ENCODE data around the gene MSRB3.

DNA sequence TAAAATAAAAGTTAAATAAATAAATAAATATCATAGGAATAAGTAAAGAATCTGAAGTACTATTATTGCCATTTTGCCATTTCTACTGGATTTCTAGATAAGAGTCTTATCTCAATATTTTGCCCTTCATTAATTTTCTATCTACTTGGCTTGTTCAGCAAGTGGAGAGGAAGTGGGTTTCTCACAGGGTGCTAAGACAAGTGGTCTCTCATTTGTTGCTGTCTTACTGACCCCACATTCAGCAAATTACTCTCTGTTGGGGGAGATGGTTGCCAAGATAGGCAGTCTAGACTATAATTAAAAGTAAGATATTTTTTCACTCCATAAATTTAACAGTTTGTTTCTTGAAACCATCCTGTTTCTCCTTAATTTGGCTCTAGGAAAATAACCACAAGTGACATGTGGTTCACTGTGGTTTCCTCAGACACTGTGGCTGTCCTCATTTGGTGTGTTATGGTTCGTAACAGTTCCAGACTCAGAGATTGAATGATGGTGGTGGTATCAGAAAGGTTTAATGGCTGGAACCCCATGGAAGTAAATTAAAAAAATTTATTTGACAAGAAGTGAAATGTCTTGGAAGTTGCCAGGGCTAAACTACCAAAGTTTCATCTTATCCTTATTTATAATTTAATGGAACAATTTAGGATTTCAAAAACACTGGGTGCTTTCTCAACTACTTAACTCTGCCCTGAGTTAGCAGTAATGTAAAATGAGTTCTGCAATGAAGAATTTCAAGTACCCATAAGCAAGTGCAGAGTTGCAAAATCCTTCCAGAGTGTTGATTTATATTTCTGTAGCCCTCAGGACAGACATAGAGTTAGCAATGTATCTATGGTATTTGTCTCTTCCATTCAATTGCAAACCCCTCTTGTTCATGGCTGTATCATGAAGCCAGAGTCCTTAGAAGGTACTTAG lies 214.8 kb downstream of the MSRB3 start:
- TF ChIP-seq POLR2AphosphoS5 (IDR thresholded peaks at IDR 0.05; ENCODE audit: low read depth, low read length) = no peak
- TF ChIP-seq, protein P1, sequence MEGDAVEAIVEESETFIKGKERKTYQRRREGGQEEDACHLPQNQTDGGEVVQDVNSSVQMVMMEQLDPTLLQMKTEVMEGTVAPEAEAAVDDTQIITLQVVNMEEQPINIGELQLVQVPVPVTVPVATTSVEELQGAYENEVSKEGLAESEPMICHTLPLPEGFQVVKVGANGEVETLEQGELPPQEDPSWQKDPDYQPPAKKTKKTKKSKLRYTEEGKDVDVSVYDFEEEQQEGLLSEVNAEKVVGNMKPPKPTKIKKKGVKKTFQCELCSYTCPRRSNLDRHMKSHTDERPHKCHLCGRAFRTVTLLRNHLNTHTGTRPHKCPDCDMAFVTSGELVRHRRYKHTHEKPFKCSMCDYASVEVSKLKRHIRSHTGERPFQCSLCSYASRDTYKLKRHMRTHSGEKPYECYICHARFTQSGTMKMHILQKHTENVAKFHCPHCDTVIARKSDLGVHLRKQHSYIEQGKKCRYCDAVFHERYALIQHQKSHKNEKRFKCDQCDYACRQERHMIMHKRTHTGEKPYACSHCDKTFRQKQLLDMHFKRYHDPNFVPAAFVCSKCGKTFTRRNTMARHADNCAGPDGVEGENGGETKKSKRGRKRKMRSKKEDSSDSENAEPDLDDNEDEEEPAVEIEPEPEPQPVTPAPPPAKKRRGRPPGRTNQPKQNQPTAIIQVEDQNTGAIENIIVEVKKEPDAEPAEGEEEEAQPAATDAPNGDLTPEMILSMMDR (IDR thresholded peaks at IDR 0.05) = no peak
- no peak for TF ChIP-seq RFX5 (IDR thresholded peaks at IDR 0.05; ENCODE audit: low read length)
- TF ChIP-seq NRF1 (IDR thresholded peaks at IDR 0.05; ENCODE audit: low read depth, low read length) = no peak
- no peak for TF ChIP-seq FOXJ3 (CRISPR knock-in tag; IDR thresholded peaks at IDR 0.05)
